C4-2B (cell line): ENCODE measurements around the gene PPP1R1B.

Experiments
- H3K27ac ChIP-seq: fragments of 450-650 bp; 2 replicates; pipeline ENCODE4 v1.5.1; 2017
- ZFX ChIP-seq: fragments of 450-650 bp; IDR thresholded peaks from 2 replicates; pipeline ENCODE4 v1.6.1; 2017
- TF ChIP-seq, protein P1 (sequence below): fragments of 450-650 bp; conservative IDR thresholded peaks from 2 replicates; pipeline ENCODE4 v1.5.1; 2017; ENCODE audit warnings: mild to moderate bottlenecking

The PPP1R1B gene

DNA sequence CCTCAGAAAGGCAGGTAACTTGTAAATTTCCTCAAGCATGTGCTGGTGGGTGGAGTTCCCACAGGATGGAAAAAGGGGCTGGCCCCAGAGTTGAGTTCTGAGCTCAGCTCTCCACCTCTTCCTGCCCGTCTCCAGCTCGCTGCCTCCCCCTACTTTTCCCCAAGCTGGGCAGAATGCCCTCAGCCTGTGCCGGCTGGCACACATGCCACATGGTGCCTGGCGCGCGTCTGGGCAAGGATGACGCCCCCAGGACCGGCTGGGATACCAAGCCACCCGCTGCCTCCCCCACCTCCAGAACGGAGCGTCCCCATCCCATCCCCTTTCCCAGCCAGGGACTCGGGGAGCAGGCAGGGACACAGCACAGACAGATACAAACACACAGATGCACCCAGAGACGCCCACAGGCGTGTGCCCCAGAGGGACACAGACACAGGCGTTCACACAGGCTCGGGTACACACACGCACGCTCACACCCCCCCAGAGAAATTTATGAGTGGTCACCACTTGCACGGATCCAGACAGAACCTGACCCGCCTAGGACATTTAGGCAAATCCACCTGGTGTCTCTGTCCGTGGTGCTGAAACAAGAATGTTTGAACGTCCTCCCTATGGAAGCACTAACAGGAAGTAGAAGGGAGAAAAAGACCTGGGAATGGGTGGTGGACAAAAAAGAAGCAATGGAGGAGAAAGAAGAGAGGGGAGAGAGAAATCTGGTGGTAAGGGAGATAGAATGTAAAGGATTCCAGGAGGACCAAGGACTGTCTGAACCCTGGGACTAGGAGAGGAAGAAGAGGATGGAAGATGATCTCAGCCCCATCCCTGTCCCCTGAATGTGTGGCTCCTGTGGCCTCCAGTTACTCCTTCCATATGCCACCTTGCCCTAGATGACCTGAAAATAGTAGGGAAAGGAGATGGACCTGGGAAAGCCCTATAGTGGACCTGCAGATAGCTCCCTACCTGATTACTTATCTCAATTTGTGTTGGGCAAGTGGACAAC, 34.5 kb upstream of the PPP1R1B start:
- TF ChIP-seq ZFX: no peak
- TF ChIP-seq, protein P1, sequence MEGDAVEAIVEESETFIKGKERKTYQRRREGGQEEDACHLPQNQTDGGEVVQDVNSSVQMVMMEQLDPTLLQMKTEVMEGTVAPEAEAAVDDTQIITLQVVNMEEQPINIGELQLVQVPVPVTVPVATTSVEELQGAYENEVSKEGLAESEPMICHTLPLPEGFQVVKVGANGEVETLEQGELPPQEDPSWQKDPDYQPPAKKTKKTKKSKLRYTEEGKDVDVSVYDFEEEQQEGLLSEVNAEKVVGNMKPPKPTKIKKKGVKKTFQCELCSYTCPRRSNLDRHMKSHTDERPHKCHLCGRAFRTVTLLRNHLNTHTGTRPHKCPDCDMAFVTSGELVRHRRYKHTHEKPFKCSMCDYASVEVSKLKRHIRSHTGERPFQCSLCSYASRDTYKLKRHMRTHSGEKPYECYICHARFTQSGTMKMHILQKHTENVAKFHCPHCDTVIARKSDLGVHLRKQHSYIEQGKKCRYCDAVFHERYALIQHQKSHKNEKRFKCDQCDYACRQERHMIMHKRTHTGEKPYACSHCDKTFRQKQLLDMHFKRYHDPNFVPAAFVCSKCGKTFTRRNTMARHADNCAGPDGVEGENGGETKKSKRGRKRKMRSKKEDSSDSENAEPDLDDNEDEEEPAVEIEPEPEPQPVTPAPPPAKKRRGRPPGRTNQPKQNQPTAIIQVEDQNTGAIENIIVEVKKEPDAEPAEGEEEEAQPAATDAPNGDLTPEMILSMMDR: no peak
- H3K27ac ChIP-seq: no peak overlapping the region

DNA sequence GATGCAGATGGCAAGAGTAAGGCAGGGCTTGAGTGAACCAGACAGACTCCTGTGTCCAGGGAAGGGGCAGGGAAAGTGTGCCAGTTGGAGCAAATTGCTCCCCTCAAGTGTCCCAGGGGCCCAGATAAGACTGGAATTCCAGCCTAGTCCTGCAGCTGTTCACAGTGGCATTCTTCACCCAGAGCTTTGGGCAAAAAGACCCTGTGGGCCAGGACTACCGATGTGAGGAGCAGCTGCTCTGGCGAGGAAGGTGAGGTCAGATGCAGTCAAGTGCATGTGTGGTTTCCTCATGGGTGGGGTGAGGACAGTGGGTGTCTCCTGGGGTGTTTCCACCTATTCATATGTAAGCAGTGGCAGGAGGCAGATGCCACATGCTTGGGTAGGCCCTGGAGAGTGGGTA, 33.4 kb upstream of the PPP1R1B start:
- TF ChIP-seq, protein P1: no peak
- no peak for TF ChIP-seq ZFX
- H3K27ac ChIP-seq: no peak overlapping the region

DNA sequence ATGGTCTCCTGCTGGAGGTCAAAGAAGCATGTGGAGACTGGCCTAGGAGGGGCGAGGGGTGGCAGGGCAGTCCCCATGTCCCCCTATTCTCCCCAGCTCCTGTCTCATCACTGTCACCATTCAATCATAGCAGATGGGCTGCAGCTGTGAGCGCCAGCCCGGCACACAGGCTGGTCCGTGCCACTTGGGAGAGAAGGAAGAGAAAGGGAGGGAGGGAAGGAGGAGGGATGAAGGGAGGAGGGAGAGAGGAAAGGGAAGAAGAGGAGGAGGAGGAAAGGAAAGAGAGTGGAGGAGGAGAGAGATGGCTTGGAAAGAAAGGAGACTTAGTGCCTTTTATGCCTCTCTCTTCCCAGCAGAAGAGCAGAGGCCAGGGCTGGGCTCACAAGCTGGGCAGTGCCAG, 31.5 kb upstream of the PPP1R1B start:
- H3K27ac ChIP-seq: no peak overlapping the region
- TF ChIP-seq ZFX: no peak
- TF ChIP-seq, protein P1: no peak

DNA sequence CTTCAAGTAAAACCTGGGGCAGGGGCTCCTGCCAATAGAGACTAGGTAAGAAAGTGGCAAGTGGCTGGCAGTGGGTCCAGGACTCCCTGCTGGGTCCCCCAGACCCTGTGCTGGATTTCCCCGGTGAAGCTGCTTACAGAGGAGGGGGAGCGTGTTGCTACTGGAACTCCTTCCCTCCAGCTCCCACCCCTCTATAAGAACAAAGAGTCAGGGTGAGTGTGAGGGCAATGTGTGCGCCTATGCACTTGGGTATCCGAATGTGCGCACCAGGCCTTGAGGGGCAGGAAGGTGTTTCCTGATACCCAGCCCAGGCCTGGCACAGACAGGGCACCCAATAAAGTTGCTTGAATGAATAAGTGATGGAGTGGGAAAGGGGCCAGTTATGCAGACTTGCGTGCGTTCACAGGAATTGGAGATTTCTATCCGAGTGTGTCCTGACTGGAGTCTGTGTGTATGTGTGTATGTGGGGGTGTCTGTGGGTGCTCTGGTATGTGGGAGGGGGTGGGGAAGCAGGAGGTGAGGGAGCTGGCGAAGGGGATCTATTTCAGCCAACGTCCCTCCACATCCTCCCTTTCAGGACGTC, 30.7 kb upstream of the PPP1R1B start:
- TF ChIP-seq ZFX: no peak
- TF ChIP-seq, protein P1: no peak
- no peak overlapping the region for H3K27ac ChIP-seq

DNA sequence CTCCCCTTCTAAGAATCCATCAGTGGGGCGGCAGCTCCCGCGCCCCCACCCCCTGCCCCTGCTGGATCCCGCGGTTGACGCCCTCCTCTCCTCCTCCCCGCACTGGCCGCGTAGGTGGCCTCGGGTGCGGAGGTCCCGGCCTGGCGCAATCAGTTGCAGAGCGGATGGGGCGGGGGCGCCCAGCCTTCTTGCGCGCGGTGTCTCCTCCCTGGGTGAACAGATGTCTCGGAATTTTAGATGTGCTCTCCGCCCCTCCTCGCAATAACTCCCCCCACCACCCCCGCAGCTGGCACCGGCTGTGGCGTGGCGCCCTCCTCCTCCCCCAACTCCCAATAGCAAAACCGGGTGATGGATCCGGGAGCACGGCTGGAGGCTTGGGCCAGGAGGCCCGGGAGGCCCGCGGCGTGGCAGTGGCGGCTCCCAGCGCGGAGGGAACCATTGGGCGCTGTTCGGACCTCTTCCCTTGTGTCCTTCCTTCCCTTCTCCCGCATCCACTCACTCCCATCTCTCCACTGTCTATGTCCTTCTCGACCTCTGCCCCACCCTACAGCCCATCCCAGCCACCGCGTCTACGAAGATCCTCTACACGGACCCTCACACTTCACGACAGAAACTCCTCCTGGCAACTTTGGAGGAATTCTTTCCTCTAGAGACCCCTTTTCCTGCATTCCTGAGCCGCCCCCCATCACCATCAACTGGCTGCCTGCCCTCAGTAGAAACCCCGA, 30.0 kb upstream of the PPP1R1B start:
- TF ChIP-seq, protein P1: no peak
- TF ChIP-seq ZFX: no peak
- H3K27ac ChIP-seq: no peak overlapping the region

DNA sequence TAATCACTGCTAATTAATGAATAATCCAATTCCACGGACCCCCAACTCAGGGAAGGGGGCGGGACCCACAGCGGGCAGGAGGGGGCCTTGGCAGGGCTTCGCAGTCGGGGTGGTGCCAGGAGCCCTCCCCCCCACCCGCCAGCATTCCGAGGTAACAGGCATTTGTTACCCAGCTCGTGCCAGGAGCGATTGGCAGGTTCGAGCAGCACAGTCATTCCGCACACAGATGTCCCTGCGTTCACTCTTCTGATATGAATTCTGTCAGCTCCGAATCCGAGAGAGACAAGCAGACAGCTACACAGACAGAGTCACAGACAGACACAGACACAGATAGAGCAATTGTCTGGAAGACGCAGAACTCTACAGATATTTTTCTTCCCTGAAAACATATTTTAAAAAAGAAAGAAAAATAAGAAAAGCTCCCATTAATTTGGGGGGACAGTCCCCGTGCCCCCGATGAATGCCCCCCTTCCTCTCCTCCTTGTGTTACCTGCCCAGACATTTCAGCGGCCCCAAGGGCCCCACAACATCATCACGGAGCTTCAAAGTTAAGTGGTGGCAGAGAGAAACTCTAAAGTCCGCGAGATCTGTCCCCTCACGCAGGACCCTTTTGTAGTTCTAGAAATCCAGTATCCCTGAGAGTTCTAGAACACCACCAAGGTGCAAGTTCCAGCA, 29.2 kb upstream of the PPP1R1B start:
- TF ChIP-seq, protein P1: no peak
- TF ChIP-seq ZFX: no peak

More for the DNA sequence above, 29.2 kb upstream of the PPP1R1B start:
- no peak overlapping the region for H3K27ac ChIP-seq
